SIG-M5 treated with dmso at 0.1 percent for 504 hours (cell line): ENCODE results near the gene JAK1.
"Not testable (repeated sequence)": the region's sequence is repeated elsewhere in the genome, so short reads cannot be mapped to it uniquely, and the experiment has no call there.

Experiments used
- DNase-seq: peaks from one replicate; lab custom pipeline; 2025; ENCODE audit not compliant: unreplicated experiment; lab: John Stamatoyannopoulos, UW

The JAK1 gene

DNA sequence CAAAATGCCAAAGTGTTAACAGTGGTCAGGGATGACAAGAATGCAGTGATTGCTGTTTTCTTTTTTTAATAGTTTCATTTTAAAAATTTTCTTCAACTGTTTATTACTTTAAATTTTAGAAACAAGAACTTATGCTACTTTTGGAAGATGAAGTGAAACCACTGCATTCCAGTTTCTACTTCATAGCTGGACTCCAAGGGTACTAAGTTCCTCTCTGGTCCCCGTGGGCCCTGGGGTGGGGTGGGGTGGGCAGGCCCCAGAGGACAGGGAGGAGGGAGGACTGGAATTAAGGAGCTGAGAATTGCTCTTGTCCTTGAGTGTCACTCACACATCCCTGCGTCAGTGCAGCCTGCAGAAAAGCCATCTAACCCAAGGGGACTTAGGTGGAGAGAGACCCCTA is 124.1 kb downstream of the JAK1 start:
- DNase-seq: no peak

DNA sequence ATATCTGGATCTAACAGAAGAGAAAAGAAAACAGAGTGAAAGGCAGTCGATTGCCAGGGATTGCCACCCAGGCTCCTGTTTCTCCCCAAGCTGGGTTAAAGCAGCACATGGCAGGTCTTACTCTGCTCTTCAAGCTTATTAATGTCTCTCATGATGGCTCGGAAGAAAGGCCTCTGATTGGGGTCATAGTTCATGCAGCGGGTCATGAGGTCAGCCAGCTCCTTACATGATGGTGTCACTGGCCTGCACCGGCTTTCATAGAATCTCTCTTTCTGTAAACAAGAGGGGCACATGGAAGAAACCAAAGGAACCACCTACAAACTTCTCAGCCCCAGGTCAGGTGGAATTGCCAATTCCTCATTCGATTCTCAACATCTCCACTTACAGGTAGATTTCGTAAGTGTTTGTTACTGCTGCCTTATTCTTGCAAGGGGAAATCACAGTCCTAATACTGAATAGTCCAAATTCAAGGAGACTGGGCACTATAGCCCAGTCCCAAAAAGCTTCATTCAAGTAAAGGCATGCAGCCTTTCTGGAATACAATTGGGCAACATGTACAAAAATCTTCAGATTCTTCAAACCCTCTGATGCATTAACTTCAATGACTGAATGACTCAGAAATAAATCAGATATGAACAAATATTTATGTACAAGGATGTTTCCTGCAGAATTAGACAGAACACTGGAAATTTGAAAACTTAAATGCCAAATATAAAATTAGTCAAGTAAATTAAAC is 124.9 kb downstream of the JAK1 start:
- no peak for DNase-seq

DNA sequence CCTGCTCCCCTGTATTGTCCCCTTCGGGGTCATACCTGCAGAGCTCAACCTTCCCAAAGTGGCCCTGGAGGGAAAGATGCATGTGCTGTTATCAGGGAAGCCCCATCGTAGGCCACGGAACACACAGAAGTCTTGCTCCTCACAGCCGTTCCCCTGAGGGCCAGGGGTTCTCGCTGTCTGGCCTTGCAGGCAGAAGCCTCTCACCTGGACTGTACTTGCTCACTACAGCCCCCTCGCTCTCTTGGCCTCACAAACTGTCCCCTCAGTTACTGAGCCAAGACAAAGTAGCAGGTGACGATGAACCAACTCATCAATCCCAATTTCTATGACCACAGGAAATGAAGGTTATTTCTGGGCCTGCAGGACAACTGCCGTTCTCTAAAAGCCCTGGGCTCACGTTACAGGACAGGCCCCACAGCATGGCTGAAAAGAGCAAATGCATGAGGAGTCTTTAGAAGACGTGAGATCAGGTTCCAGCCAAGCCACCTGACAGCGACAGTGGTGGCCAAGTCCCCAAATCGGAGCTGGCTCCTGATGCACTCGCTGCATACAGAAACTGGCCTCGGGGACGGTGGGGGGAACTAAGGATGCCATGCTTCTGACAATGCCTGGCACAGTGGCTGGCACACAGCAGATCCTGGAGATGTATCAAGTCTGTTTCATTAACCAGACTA is 126.5 kb downstream of the JAK1 start:
- no peak for DNase-seq

DNA sequence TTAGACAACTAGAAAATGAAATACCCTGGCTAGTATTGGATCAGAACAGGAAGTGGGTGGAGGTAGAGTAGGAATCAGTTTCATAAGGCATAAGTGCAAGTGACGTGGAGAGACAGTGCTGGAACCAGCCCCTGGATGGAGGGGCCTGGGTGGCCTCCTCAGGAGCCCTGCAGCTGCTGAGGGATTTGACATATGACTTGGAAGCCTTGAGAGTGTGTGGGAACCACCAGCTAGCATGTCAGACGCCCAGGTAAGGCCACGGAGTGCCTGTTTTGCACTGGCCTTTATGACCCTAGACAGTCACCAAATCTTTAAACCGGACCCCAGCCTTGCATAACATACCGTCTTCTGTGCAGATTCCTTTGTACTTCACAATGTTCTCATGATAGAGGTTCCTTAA is 127.1 kb downstream of the JAK1 start:
- no peak for DNase-seq

DNA sequence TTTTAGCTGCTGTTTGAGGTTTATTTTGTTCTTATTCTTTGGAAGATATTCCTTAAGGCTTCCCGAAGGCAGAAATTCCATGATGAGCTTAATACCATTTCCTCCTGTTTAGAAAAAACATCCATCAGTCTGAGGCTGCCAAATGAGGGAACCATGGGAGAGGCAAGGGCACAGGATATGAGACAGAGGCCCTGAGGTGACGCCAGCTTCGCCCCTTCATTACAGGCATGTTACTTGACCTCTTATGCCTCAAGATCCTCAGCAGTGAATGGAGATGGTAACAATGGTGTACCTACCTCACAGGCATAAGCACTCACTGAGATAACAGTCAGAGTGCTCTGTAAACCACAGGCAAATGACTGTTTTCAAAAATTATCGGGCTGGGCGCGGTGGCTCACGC is 127.9 kb downstream of the JAK1 start:
- no peak for DNase-seq

DNA sequence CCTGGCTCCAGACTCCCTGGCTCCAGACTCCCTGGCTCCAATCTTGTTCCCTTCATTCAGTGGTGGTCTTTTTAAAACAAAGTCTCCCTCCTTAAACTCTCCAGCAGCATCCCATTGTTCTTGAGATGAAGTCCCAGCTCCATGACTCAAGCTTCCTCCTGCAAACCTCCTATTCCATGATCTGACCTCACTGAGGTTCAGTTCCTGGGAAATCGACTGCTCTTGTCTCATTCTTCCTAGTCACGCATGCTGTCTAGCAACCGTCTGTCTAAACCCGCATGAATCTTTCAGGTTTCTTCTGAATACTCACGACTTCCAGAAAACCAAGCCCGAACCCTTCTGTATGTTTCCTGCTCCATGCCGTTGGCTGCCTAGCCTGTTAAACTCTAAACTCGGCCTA is 129.5 kb downstream of the JAK1 start:
- no peak for DNase-seq

DNA sequence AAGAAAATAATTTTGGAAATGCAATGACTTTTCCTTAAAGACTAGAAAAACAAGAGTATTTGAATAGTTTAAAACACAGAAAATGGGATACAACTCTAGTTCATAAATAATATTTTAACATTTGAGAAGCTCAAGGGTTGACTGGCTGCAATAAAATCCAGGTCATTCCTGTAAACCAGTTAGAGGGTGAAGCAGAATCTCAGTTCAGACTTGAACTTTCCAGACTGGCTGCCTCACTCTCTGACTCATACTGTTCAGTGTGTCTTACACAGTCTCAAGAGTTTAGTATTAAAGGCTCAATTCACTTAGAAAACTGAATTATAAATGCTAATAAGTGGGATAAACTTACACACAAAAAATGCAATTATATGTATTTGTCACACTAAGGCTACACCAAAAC is 131.6 kb downstream of the JAK1 start:
- DNase-seq: no peak

DNA sequence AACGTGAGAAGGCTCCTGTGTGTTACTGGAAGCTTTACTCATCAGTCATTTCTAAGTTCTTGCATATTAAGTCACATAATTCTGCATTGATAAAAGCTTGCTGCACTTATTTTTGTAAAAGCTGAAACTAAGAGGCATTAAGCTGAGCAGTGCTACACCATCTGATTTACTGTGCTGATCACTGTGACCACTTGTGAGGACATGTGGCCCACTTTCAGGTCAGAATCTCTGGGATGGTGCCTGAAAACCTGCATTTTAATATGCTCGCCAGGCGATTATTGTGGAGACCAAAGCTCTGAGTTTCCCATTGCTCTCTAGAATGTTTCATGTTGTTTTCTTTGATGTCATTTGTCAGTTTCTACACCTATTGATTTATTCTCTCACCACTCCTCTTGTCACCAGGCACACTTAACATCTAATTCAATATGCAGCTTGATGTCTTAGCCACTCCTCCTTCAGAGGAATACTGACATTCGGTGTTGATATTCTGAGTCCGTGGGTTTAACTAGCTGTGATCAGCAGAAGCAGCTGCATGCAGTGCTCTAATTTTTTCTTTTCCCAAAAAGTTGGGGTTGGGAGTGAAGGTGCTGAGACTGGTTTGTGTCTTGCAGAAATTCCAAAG is 136.2 kb downstream of the JAK1 start:
- no peak for DNase-seq

DNA sequence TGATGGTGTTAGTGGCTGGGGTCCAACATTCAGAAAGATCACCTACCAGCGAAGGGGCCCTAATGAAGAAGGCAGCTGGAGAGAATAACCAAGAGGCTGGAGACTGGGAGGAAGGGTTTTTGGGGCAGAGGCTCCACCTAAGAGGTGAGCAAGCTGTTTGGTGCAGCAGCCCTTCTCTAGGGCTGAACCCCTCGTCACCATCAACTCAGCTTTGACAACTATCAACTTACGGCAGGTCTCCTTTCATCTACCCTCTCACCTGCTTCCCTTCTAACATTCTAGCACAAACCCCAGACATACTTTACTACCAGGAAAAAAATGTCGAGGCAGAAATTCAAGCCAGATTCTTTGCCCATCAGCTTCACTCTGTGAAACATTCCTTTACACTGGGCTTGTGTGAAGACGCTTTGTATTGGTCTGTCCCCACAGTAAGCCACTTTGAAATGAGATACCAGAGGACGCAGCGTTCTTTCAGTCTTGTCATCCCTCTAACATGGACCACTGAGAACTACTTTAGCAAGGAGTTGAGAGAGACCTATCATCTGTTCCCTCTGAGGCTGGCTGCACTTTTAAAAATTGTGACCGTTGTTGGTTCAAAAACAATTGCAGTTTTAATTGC is 136.8 kb downstream of the JAK1 start:
- no peak for DNase-seq

DNA sequence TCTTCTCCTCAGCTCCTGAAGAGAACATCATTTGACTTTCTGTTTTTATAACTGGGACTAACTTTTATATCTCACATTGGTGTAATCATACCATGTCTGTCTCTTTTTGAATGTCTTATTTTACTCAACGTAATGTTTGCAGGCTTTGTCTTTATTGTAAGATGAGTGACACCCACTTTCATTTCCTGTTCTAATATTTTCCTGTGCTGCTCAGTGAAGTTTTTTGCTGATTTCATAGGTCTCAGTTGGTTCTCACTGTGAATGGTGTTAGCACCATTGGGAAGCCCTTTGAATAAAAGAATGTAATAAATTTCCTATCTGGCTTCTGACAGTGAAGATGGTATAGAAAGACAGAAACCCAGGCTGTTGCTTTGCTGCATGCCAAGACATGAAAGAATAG is 137.5 kb downstream of the JAK1 start:
- DNase-seq: no peak

DNA sequence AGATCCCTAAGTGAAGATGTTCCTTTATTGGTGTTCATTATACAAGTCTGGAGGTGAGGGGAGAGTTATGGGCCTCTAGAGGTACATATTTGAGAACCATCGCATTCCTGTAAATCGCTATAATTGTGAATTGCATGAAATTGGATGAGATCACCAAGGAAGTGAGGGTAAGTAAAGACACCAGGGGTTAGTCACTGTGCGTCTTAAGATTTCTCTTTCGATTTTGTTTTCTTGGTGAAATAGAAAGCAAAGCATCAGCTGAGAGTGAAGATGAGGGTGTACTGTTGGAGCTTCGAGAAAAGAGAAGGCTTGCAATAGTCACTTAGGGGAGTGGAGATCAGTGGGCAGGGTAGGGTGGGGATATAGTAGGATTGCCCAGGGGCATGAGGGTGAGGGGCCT is 139.4 kb downstream of the JAK1 start:
- DNase-seq: no peak

DNA sequence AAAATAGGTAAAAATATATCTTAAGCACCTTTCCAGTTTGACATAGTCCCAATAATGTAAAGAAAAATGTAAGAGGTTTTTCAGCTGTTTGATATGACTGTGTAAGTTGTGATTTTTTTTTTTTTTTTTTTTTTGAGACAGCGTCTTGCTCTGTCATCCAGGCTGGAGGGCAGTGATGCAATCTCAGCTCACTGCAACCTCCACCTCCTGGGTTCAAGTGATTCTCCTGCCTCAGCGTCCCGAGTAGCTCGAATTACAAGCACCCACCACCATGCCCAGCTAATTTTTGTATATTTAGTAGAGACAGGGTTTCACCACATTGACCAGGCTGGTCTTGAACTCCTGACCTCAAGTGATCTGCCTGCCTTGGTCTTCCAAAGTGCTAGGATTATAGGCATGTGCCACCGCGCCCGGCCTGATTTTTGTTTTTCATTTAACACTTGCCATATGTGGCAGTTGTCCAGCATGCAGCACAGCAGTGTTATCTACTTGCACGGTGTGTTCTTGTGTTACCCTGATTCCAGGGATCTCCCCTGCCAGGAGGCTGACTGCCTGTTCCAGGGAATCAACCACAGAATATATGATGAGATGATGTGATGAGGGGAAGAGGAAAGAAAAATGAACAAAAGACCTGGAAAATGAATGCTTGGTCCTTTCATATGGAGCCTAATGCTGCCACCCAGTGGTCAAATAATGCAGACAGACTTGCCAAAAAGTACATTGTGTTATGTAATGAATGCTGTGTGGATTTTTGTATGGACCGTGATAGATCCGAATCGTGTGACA is 142.5 kb downstream of the JAK1 start:
- peak; percentile 58 for DNase-seq

DNA sequence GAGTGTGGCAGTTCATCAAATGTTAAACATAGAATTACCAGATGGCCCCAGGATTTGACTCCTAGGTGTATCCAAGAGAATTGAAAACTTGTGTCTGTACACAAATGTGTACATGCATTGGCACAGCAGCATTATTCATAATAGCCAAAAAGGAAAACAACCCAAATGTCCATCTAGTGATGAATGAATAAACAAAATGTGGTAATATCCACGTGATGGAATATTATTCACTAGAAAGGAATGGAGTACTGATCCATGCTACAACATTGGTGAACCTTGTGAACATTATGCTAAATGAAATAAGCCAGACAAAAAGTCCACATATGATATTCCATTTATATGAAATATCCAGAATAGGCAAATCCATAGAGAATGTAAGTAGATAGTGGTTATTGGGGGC is 143.7 kb downstream of the JAK1 start:
- DNase-seq: no peak

DNA sequence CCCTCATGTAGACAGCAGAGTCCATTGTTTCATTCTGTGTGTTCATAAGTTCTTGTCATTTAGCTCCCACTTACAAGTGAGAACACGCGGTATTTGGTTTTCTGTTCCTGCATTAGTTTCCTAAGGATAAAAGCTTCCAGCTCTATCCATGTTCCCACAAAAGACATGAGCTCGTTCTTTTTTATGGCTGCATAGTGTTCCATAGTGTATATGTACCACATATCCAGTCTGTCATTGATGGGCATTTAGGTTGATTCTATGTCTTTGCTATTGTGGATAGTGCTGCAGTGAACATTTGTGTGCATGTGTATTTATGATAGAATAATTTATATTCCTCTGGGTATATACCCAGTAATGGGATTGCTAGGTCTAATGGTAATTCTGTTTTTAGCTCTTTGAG is 145.8 kb downstream of the JAK1 start:
- DNase-seq: not testable (repeated sequence)

DNA sequence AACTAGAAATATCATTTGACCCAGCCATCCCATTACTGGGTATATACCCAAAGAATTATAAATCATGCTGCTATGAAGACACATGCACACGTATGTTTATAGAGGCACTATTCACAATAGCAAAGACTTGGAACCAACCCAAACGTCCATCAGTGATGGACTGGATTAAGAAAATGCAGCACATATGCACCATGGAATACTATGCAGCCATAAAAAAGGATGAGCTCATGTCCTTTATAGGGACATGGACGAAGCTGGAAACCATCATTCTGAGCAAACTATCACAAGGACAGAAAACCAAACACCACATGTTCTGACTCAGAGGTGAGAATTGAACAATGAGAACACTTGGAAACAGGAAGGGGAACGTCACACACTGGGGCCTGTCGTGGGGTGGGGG is 149.0 kb downstream of the JAK1 start:
- not testable (repeated sequence) for DNase-seq

DNA sequence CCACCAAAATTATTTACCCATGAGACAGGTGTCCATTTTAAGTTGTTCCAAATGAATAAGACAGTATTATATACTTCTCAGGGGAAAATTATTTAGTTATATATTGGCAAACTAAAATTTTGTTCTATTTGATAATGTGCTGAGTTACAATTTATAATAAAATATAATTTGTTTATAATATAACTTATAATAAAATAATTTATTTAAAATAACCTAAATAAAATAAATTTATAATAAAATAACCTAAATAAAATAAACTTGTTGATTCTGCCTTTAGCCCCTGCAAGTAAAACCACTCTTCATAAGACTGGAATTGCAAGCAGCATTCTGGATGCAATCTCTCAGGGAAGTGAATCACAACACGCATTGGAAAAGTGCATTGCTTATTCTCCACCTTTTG is 151.9 kb downstream of the JAK1 start:
- DNase-seq: no peak

DNA sequence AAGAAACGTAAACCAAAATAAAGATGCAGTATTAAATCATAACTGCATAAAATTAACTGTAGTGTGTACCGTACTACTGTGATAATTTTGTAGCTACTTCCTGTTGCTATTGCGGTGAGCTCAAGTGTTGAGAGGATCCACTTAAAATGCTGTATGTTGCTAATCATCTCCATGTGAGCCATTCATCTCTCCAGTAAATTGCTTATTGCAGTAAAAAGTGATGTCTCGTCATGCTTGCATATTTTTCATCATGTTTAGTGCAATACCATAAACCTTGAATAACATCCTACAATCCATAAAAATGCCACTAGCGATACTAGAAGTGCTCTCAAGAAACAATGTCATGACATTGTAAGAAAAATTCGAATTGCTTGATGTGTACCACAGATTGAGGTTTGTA is 155.2 kb downstream of the JAK1 start:
- DNase-seq: no peak

DNA sequence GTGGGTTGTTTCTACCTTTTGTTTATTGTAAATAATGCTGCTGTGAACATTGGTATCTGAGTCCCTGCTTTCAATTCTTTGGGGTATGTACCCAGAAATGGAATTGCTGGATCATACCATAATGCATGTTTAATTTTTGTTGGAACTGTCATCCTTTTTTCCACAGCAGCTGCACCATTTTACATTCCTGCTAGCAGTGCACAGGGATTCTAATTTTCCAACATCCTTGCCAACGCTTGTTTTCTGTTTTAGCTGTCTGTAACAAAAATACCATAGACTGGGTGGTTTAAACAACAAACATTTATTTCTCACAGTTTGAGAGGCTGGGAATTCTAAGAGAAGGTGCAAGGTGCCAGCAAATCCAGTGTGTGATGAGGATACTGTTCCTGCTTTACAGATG is 156.3 kb downstream of the JAK1 start:
- no peak for DNase-seq

DNA sequence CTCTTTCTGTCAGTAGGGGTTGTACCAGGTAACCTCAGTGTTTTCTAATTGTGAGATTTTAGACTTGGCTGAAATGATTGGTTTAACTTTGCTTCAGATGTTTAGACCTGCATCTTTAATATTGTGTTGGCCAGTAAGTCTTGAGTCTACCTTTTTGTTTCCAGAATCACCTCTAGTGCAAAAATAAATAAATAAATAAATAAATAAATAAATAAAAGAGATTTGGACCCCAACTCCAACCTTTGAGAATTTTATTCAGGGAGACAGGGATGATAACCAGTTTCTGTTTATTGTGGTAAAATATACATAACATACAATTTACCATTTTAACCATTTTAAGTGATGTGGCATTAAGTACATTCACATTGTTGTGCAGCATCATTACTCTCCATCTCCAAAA is 157.0 kb downstream of the JAK1 start:
- no peak for DNase-seq

DNA sequence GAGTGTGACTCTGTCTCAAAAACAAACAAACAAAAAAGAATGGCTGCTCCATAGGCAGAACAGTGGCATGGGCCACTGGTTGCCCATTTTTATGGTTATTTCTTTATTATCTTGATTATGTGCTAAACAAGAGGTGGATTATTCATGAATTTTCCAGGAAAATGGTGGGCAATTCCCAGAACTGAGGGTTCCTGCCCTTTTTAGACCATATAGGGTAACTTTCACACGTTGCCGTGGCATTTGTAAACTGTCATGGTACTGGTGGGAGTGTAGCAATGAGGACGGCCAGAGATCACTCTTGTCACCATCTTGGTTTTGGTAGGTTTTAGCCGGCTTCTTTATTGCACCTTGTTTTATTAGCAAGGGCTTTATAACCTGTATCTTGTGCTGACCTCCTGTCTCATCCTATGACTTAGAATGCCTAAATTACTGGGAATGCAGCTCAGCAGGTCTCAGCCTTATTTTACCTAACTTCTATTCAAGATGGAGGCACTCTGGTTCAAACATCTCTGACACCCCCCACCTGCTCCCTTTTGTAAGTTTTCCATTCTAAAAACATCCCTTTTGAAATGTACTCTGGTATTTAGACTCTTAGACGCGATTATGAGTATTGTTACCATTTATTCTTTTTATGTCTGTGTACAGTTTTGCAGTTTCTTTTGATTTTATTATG is 164.4 kb downstream of the JAK1 start:
- no peak for DNase-seq

DNA sequence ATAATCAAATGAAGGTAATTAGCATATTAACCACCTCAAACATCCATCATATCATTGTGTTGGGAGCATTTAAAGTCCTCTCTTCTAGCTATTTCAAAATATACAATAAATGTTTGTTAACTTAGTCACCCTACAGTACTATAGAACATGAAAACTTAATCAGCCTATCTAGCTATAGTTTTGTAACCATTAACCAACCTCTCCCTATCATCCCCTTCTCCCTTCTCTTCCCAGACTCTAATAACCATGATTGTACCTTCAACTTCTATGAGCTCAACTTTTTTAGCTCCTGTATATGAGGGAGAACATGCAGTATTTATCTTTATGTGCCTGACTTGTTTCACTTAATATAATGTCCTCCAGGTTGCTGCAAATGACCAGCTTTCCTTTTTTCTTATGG is 167.5 kb downstream of the JAK1 start:
- no peak for DNase-seq
